Muscle of leg (tissue), 16 donors: Measurements from ENCODE around the gene EXOSC2. TPM values are rescaled to one million over a fixed set of nuclear protein-coding genes. Genes with fewer than 3 reads are reported as not detected.
A peak's percentile ranks its signal among the peaks of the same experiment; 100 is the strongest.

Experiments
- DNase-seq: peaks from one replicate; pipeline ENCODE4 v3.0.0; 2013
- H3K27ac ChIP-seq: one replicate; pipeline ENCODE4 v1.5.1; 2013; ENCODE audit warnings: mild to moderate bottlenecking, low read length, control low read depth
- H3K27me3 ChIP-seq: one replicate; pipeline ENCODE4 v1.6.1; 2013; ENCODE audit warnings: low read length; ENCODE audit not compliant: control insufficient read depth, insufficient read depth
- H3K36me3 ChIP-seq: one replicate; pipeline ENCODE4 v1.6.1; 2013; ENCODE audit warnings: low read length; ENCODE audit not compliant: control insufficient read depth, insufficient read depth
- H3K4me1 ChIP-seq: one replicate; pipeline ENCODE4 v1.6.1; 2013; ENCODE audit warnings: low read length; ENCODE audit not compliant: control insufficient read depth, insufficient read depth
- H3K4me3 ChIP-seq: one replicate; pipeline ENCODE4 v1.5.1; 2013; ENCODE audit warnings: low read length, control low read depth
- H3K9me3 ChIP-seq: replicated peaks from 2 replicates; pipeline ENCODE4 v1.6.1; 2013; ENCODE audit warnings: low read depth, low read length; ENCODE audit not compliant: control insufficient read depth
- WGBS: methylation state at CpG from one replicate; pipeline ENCODE4 v1.1.5; 2013; ENCODE audit warnings: missing lambda C conversion rate; ENCODE audit not compliant: insufficient coverage; 5-methylcytosine and 5-hydroxymethylcytosine counted together
- long read RNA-seq, 11 donors: transcript quantifications; one replicate each; lab custom pipeline, GENCODE V29; 2026
- polyA plus RNA-seq, 8 donors: library from polyadenylated mRNA; unstranded; fragments of 120-200 nt; gene quantifications; one replicate each; pipeline versions ENCODE4 v1.2.1 to v1.2.3, GENCODE V29; 2013; ENCODE audit warnings: inconsistent platforms in 1 of 8, low replicate concordance in 1 of 8; ENCODE audit not compliant: insufficient read length in 8 of 8, insufficient read depth in 1 of 8
- total RNA-seq: library from RNA; stranded (reverse); fragments of 120-200 nt; gene quantifications from one replicate; pipeline ENCODE4 v1.2.4, GENCODE V29; 2013

Gene EXOSC2
- 24.2 TPM for total RNA-seq
- polyA plus RNA-seq, result 10 to 100 TPM; 22.9 to 30.3 (median 26.3) TPM
- long read RNA-seq, donor 1, partial matches to known transcripts, result 0 of 3 reads
- long read RNA-seq, donor 1, other reads (novel, unspliced or antisense), result 0 of 3 reads
- long read RNA-seq, donor 2, partial matches to known transcripts, result 0 of 2 reads
- long read RNA-seq, donor 2, other reads (novel, unspliced or antisense), result 0 of 2 reads
- long read RNA-seq, donor 3, partial matches to known transcripts, result 0 of 4 reads
- long read RNA-seq, donor 3, other reads (novel, unspliced or antisense), result 0 of 4 reads
- long read RNA-seq, donor 4, partial matches to known transcripts, result 0 of 1 reads
- long read RNA-seq, donor 4, other reads (novel, unspliced or antisense), result 0 of 1 reads
- long read RNA-seq, donor 5, transcript EXOSC2-204 (9 exons, 2,040 nt), result major isoform, 8 of 10 reads
- long read RNA-seq, donor 5, partial matches to known transcripts, result 0 of 10 reads
- long read RNA-seq, donor 5, other reads (novel, unspliced or antisense), result 0 of 10 reads
- long read RNA-seq, donor 6, partial matches to known transcripts, result 0 of 3 reads
- long read RNA-seq, donor 6, other reads (novel, unspliced or antisense), result 0 of 3 reads
- long read RNA-seq, donor 7, partial matches to known transcripts, result 0 of 4 reads
- long read RNA-seq, donor 7, other reads (novel, unspliced or antisense), result 0 of 4 reads
- long read RNA-seq, donor 8, partial matches to known transcripts, result 0 of 1 reads
- long read RNA-seq, donor 8, other reads (novel, unspliced or antisense), result 0 of 1 reads
- long read RNA-seq, donor 9, partial matches to known transcripts, result 0 of 2 reads
- long read RNA-seq, donor 9, other reads (novel, unspliced or antisense), result 0 of 2 reads
- long read RNA-seq, donor 10, partial matches to known transcripts, result 0 of 4 reads
- long read RNA-seq, donor 10, other reads (novel, unspliced or antisense), result 0 of 4 reads
- long read RNA-seq, donor 11, partial matches to known transcripts, result 0 of 1 reads
- long read RNA-seq, donor 11, other reads (novel, unspliced or antisense), result 0 of 1 reads

- peak; percentile 100 for DNase-seq
- peaks cover 36% of the 10 kb centered on the region for H3K36me3 ChIP-seq
- H3K4me1 ChIP-seq, result peaks cover 19% of the 10 kb centered on the region
- WGBS, result under 1% methylated on average over 31 of the region's 40 CpGs
- H3K27me3 ChIP-seq, result no peaks in the 10 kb centered on the region
- H3K9me3 ChIP-seq, result no peaks in the 10 kb centered on the region
- peak within 1 kb of the TSS; percentile 96 for H3K4me3 ChIP-seq
- H3K27ac ChIP-seq, result peak within 1 kb of the TSS; percentile 55
Measured at GRCh38 chr9:130693426-130694191, at the start of gene EXOSC2. Gene EXOSC2, plus strand, starts transcription at chr9:130693780. Its CDS starts 12 bp downstream, at chr9:130693792.

GRCh38 chr9:130651221-130651620 is 42.4 kb upstream of the EXOSC2 start:
- 83% methylated on average over 1 of the region's 15 CpGs for WGBS
- H3K27me3 ChIP-seq, result peaks cover 47% of the 10 kb centered on the region
- DNase-seq, result no peak

GRCh38 chr9:130651752-130652151 is 41.8 kb upstream of the EXOSC2 start:
- Histone ChIP-seq H3K36me3 (no peaks in the 10 kb centered on the region), H3K4me1 (no peaks in the 10 kb centered on the region), H3K4me3 (no peak overlapping the region), H3K9me3 (no peaks in the 10 kb centered on the region), H3K27me3 (peaks cover 52% of the 10 kb centered on the region), H3K27ac (no peak overlapping the region)
- WGBS, result 93% methylated on average over 17 of the region's 18 CpGs
- DNase-seq, result no peak

More at GRCh38 chr9:130651221-130651620, 42.4 kb upstream of the EXOSC2 start:
- Histone ChIP-seq H3K4me3 (no peak overlapping the region), H3K9me3 (no peaks in the 10 kb centered on the region), H3K4me1 (no peaks in the 10 kb centered on the region), H3K36me3 (no peaks in the 10 kb centered on the region), H3K27ac (no peak overlapping the region)

GRCh38 chr9:130654879-130655278 is 38.7 kb upstream of the EXOSC2 start:
- Histone ChIP-seq H3K9me3 (no peaks in the 10 kb centered on the region), H3K27me3 (peaks cover 80% of the 10 kb centered on the region), H3K4me1 (peaks cover 5% of the 10 kb centered on the region), H3K27ac (no peak overlapping the region), H3K36me3 (no peaks in the 10 kb centered on the region), H3K4me3 (no peak overlapping the region)
- DNase-seq, result no peak
- 84% methylated on average over 3 of the region's 6 CpGs for WGBS

- WGBS, result 7% methylated on average over 33 of the region's 52 CpGs
- Histone ChIP-seq H3K4me3 (no peak overlapping the region), H3K27me3 (peaks cover 96% of the 10 kb centered on the region), H3K36me3 (no peaks in the 10 kb centered on the region), H3K27ac (no peak overlapping the region), H3K9me3 (no peaks in the 10 kb centered on the region), H3K4me1 (peaks cover 36% of the 10 kb centered on the region)
- no peak for DNase-seq
Measured at GRCh38 chr9:130658893-130659698, 34.5 kb upstream of the EXOSC2 start.

- H3K4me3 ChIP-seq, result no peak overlapping the region
- H3K9me3 ChIP-seq, result no peaks in the 10 kb centered on the region
- H3K27me3 ChIP-seq, result peaks cover 99% of the 10 kb centered on the region
- H3K36me3 ChIP-seq, result no peaks in the 10 kb centered on the region
- no peak overlapping the region for H3K27ac ChIP-seq
- DNase-seq, result no peak
- peaks cover 41% of the 10 kb centered on the region for H3K4me1 ChIP-seq
- under 1% methylated on average over 58 of the region's 58 CpGs for WGBS
Measured at GRCh38 chr9:130659699-130660248, 33.8 kb upstream of the EXOSC2 start.

GRCh38 chr9:130660326-130660682 is 33.3 kb upstream of the EXOSC2 start:
- Histone ChIP-seq H3K4me1 (peaks cover 45% of the 10 kb centered on the region), H3K9me3 (no peaks in the 10 kb centered on the region), H3K27me3 (peaks cover 99% of the 10 kb centered on the region), H3K36me3 (no peaks in the 10 kb centered on the region), H3K27ac (no peak overlapping the region), H3K4me3 (no peak overlapping the region)
- no peak for DNase-seq
- WGBS, result 0% methylated on average over 24 of the region's 33 CpGs

- Histone ChIP-seq H3K36me3 (no peaks in the 10 kb centered on the region), H3K27ac (no peak overlapping the region), H3K4me1 (peaks cover 50% of the 10 kb centered on the region), H3K9me3 (no peaks in the 10 kb centered on the region), H3K4me3 (peak overlapping the region; percentile 11), H3K27me3 (peaks cover 100% of the 10 kb centered on the region)
- no peak for DNase-seq
- under 1% methylated on average over 69 of the region's 82 CpGs for WGBS
Measured at GRCh38 chr9:130660683-130661450, 32.7 kb upstream of the EXOSC2 start.
